HL-60 (cell line): ENCODE data around the gene HERC2.

Experiments
- GABPA ChIP-seq: IDR thresholded peaks from 2 replicates; pipeline ENCODE4 v1.6.1; 2012; ENCODE audit warnings: low read depth
- REST ChIP-seq: IDR thresholded peaks from 2 replicates; pipeline ENCODE4 v1.6.1; 2012; ENCODE audit warnings: low read depth; ENCODE audit not compliant: insufficient replicate concordance
- TF ChIP-seq, protein P1 (sequence below): IDR thresholded peaks from one replicate; pipeline ENCODE4 v1.5.1; 2011; ENCODE audit warnings: low read length, control low read depth, inconsistent platforms; ENCODE audit not compliant: insufficient read depth

GRCh38 chr15:28125673-28126651 is 196.0 kb downstream of the HERC2 start:
- TF ChIP-seq, protein P1, sequence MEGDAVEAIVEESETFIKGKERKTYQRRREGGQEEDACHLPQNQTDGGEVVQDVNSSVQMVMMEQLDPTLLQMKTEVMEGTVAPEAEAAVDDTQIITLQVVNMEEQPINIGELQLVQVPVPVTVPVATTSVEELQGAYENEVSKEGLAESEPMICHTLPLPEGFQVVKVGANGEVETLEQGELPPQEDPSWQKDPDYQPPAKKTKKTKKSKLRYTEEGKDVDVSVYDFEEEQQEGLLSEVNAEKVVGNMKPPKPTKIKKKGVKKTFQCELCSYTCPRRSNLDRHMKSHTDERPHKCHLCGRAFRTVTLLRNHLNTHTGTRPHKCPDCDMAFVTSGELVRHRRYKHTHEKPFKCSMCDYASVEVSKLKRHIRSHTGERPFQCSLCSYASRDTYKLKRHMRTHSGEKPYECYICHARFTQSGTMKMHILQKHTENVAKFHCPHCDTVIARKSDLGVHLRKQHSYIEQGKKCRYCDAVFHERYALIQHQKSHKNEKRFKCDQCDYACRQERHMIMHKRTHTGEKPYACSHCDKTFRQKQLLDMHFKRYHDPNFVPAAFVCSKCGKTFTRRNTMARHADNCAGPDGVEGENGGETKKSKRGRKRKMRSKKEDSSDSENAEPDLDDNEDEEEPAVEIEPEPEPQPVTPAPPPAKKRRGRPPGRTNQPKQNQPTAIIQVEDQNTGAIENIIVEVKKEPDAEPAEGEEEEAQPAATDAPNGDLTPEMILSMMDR, result peak; percentile 24
- TF ChIP-seq REST, result no peak
- no peak for TF ChIP-seq GABPA
